WTC11 (cell line): ENCODE measurements around the gene INPP4A.

ENCODE experiments used
- ATF3 ChIP-seq: sonication (generic); formaldehyde crosslinking; conservative IDR thresholded peaks from 2 replicates; pipeline ENCODE4 v1.8.1; 2022; ENCODE audit warnings: mild to moderate bottlenecking, missing genetic modification reagents
- CREM ChIP-seq: sonication (generic); formaldehyde crosslinking; IDR thresholded peaks from 2 replicates; pipeline ENCODE4 v1.8.1; 2022; ENCODE audit warnings: mild to moderate bottlenecking, missing genetic modification reagents, moderate library complexity
- ETV6 ChIP-seq: sonication (generic); formaldehyde crosslinking; IDR thresholded peaks from 2 replicates; pipeline ENCODE4 v1.8.1; 2022; ENCODE audit warnings: mild to moderate bottlenecking, missing genetic modification reagents
- MXD4 ChIP-seq: fragments of 250-450 bp; sonication (Bioruptor Pico); IDR thresholded peaks from 2 replicates; pipeline ENCODE4 v1.8.0; 2021; ENCODE audit warnings: mild to moderate bottlenecking, moderate library complexity, borderline replicate concordance
- SMAD3 ChIP-seq: sonication (generic); formaldehyde crosslinking; IDR thresholded peaks from 2 replicates; pipeline ENCODE4 v1.8.0; 2022; ENCODE audit warnings: missing genetic modification reagents, mild to moderate bottlenecking, borderline replicate concordance
- TCF7 ChIP-seq: sonication (generic); formaldehyde crosslinking; IDR thresholded peaks from 2 replicates; pipeline ENCODE4 v1.8.0; 2022; ENCODE audit warnings: mild to moderate bottlenecking, low read depth, missing genetic modification reagents, moderate library complexity
- ZNF121 ChIP-seq: sonication (generic); formaldehyde crosslinking; IDR thresholded peaks from 2 replicates; pipeline ENCODE4 v1.8.0; 2023; ENCODE audit warnings: missing genetic modification reagents
- TF ChIP-seq, protein P1 (sequence below): sonication (generic); formaldehyde crosslinking; IDR thresholded peaks from 2 replicates; pipeline ENCODE4 v1.8.0; 2023; ENCODE audit warnings: mild to moderate bottlenecking, missing genetic modification reagents
- TF ChIP-seq, protein P2 (sequence below): fragments of 200-600 bp; IDR thresholded peaks from 2 replicates; pipeline ENCODE4 v1.8.0; 2022; ENCODE audit warnings: antibody characterized with exemption
- TF ChIP-seq, protein P3 (sequence below): sonication (generic); formaldehyde crosslinking; IDR thresholded peaks from 2 replicates; pipeline ENCODE4 v1.8.0; 2022; ENCODE audit warnings: mild to moderate bottlenecking, missing genetic modification reagents

GRCh38 chr2:98541906-98542305 lies 97.2 kb downstream of the INPP4A start:
- TF ChIP-seq SMAD3 (CRISPR knock-in tag) (no peak), MXD4 (no peak), ETV6 (CRISPR knock-in tag) (no peak), CREM (no peak), ATF3 (CRISPR knock-in tag) (no peak), TCF7 (CRISPR knock-in tag) (no peak), ZNF121 (CRISPR knock-in tag) (no peak)
- TF ChIP-seq, protein P1, sequence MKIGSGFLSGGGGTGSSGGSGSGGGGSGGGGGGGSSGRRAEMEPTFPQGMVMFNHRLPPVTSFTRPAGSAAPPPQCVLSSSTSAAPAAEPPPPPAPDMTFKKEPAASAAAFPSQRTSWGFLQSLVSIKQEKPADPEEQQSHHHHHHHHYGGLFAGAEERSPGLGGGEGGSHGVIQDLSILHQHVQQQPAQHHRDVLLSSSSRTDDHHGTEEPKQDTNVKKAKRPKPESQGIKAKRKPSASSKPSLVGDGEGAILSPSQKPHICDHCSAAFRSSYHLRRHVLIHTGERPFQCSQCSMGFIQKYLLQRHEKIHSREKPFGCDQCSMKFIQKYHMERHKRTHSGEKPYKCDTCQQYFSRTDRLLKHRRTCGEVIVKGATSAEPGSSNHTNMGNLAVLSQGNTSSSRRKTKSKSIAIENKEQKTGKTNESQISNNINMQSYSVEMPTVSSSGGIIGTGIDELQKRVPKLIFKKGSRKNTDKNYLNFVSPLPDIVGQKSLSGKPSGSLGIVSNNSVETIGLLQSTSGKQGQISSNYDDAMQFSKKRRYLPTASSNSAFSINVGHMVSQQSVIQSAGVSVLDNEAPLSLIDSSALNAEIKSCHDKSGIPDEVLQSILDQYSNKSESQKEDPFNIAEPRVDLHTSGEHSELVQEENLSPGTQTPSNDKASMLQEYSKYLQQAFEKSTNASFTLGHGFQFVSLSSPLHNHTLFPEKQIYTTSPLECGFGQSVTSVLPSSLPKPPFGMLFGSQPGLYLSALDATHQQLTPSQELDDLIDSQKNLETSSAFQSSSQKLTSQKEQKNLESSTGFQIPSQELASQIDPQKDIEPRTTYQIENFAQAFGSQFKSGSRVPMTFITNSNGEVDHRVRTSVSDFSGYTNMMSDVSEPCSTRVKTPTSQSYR (CRISPR knock-in tag): no peak
- TF ChIP-seq, protein P2, sequence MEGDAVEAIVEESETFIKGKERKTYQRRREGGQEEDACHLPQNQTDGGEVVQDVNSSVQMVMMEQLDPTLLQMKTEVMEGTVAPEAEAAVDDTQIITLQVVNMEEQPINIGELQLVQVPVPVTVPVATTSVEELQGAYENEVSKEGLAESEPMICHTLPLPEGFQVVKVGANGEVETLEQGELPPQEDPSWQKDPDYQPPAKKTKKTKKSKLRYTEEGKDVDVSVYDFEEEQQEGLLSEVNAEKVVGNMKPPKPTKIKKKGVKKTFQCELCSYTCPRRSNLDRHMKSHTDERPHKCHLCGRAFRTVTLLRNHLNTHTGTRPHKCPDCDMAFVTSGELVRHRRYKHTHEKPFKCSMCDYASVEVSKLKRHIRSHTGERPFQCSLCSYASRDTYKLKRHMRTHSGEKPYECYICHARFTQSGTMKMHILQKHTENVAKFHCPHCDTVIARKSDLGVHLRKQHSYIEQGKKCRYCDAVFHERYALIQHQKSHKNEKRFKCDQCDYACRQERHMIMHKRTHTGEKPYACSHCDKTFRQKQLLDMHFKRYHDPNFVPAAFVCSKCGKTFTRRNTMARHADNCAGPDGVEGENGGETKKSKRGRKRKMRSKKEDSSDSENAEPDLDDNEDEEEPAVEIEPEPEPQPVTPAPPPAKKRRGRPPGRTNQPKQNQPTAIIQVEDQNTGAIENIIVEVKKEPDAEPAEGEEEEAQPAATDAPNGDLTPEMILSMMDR: no peak
- TF ChIP-seq, protein P3, sequence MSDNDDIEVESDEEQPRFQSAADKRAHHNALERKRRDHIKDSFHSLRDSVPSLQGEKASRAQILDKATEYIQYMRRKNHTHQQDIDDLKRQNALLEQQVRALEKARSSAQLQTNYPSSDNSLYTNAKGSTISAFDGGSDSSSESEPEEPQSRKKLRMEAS (CRISPR knock-in tag): no peak
